GM12801 (cell line): Measurements from ENCODE around the gene NPBWR2.

Experiments used
- TF ChIP-seq, protein P1 (sequence below): IDR thresholded peaks from one replicate; pipeline ENCODE4 v1.5.1; 2011; ENCODE audit warnings: control low read depth; ENCODE audit not compliant: insufficient read length; ENCODE audit errors: extremely low read depth

Gene NPBWR2

DNA sequence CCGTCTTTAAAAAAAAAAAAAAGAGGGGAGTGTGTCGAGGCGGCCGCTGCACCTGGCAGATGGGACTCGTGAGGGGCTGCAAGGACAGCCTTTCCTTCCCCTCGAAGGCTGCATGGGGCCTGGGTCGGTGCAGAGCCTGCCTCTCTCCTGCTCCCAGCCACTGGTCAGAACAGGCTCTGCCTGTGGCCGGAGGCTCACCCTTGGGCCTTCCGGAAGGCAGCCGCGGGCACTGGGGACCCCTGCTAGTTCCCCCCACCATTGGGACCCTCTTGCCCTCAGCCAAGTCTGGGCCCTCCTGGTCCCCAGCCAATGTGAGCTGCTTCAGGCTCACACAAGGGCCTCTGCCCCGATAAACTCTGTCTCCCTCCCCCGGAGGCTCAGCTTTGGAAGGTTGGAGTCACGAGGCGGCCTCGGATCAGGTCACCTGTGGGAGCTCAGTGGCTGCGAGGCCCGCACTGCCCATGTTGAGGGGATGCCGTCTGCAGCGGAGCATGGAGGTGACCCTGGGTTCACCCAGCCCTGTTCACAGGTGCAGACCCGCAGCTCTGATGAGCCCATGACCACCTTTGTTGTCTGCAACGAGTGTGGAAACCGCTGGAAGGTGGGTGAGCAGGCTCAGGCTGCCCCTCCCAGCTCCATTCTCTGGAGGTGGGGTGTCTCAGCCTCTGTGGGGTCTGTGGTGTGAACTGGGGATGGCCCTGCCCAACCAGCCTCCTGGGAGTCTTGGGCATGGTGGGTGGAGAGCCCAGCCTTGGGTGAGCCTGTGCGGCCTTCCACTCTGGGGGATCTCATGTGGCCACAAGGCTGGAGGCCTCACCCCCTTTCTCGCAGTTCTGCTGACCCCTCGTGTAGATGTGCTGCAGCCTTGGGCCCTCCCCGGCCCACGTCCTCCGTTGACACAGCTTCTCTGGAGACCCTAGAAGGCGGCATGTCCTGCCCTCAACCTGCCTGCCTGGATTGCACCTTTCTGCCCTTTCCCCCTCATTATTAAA, 35.7 kb downstream of the NPBWR2 start:
- TF ChIP-seq, protein P1, sequence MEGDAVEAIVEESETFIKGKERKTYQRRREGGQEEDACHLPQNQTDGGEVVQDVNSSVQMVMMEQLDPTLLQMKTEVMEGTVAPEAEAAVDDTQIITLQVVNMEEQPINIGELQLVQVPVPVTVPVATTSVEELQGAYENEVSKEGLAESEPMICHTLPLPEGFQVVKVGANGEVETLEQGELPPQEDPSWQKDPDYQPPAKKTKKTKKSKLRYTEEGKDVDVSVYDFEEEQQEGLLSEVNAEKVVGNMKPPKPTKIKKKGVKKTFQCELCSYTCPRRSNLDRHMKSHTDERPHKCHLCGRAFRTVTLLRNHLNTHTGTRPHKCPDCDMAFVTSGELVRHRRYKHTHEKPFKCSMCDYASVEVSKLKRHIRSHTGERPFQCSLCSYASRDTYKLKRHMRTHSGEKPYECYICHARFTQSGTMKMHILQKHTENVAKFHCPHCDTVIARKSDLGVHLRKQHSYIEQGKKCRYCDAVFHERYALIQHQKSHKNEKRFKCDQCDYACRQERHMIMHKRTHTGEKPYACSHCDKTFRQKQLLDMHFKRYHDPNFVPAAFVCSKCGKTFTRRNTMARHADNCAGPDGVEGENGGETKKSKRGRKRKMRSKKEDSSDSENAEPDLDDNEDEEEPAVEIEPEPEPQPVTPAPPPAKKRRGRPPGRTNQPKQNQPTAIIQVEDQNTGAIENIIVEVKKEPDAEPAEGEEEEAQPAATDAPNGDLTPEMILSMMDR, result no peak

DNA sequence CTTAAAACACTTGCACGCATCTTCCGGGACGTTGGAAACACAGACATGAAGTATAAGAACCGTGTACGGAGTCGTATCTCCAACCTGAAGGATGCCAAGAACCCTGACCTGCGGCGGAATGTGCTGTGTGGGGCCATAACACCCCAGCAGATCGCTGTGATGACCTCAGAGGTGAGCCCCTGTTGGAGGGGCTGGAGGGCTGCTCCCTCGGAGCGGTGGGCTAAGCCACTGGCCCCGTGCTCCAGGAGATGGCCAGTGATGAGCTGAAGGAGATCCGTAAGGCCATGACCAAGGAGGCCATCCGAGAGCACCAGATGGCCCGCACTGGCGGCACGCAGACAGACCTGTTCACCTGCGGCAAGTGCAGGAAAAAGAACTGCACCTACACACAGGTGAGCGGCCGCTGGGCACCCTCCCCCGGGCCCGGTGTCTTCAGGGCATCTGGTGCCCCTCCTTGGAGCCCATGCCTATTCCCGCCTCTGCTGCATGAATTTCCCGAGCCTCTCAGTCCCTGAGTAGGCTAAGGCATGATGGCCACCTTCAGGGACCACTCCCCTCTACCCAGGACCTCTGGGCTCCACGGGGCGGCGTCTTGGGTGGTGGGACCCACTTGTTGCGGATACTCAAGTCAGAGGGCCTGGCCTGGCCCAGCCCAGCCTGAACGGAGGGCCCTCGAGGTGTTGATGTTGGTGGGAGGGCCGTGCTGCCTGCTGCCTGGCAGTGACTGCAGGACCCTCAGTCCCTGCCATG, 36.9 kb downstream of the NPBWR2 start:
- TF ChIP-seq, protein P1, result no peak

DNA sequence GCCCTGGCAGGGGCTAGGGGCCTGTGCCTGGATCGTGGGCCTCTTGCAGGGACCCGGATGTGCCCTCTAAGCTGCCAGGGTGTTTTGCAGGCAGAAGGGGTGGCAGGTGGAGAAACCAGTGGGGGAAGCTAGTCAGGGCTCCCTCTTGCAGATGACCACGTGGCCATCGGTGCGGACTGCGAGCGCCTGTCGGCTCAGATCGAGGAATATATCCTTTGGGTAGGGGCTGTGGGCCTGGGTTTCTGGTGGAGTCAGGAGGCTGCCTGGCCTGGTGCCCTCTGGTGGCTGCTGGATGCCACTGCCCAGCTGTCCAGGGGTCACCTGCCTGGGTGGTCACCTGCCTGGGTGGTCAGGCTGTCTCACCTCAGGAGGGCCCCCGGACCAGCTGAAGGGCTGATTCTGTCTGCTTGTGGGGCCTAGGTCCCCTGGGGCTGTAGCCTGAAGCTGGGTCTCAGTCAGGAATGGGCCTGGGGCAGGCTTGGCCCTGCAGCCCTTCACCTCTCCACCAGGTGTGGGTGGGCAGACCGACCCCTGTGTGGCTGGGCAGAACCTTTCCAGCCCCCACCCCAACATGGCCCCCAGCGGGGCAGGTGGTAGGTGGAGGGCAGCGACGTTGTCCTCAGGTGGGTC, 37.6 kb downstream of the NPBWR2 start:
- TF ChIP-seq, protein P1, result no peak

DNA sequence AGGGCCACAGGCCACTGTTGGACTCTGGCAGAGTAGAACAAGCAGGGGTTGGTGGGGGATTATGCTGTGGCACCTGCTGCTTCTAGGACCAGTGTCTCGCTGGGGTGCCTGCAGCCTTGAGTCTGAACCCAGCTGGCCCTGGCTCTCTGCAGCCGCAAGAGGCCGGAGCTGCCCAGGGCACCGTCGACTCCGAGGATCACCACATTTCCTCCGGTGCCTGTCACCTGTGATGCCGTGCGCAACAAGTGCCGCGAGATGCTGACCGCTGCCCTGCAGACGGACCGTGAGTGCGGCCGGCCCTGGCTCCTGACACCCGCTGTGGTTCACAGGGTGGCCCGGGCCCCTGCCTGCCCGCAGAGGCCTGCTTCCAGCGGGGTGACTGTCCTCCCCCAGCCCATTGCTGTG, 38.2 kb downstream of the NPBWR2 start:
- TF ChIP-seq, protein P1, result no peak

DNA sequence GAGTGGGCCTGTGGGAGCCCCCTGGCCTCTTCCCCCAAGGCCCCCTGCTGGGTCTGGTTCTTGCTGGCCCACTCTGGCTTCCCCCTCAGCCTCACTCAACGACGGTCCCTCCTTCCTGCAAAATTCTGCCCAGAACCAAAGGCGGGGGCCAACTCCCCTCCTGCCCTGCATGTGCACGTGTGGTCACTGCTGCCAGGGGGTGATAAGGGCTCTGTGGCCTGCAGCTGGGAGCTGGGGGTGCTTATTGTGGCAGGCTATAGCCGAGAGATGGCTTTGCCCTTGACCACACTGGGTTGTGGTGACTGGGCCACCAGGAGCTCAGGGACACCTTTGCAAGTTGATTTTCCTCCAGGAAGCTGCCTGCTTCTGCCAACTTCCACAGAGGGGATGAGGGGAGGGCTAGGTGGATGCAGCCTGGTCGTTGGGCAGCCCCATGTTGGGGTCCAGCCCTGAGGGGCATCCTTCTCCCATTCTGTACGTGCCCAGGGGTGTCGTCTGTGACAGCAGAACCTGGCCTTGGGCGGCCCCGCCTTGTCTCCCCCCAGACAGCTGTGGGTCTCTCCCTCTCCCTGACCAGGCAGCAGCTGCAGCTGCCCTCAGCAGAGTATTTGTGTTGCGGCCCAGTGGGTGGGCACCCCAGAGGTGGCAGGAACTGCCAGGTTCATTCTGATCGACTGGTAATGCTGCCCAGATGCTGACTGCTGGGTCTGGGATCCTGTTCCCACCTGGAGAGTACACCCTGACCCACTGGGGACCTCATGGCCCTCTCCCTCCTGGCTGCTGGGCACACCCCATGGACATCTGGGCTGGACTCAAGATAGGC, 38.8 kb downstream of the NPBWR2 start:
- TF ChIP-seq, protein P1, result no peak

DNA sequence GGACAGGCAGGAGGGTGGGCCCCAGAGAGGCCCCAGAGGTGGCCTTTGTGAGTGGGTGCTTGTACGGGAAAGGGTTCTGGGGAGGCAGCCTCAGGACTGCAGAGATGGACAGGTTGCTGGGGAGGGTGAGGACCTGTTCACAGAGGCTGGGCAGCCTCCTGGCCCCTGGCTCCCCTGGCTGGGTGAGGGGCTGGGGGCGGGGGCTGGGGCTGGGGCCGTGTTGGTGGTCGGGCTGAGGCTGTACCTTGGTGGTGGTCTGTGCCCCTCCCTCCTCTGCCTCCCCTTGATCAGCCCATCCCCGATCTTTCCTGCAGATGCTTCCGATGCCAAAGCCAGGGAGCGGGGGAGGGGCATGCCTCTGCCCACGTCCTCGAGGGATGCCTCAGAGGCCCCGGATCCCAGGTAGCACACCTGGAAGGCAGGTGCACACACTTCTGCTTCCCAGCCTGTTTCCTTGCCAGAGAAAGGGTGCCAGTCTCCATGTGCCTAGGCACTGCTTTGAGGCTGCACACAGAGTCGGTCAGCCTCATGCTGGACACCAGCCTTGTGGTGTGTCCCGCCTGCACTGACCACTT, 39.5 kb downstream of the NPBWR2 start:
- TF ChIP-seq, protein P1, result no peak
